Stimulated activated naive CD4-positive, alpha-beta T cell treated with Interleukin-2 at 50 U/mL for 16 hours (primary cell): Measurements from ENCODE around the gene SNAI1.

ENCODE experiments used
- DNase-seq: peaks from one replicate; lab custom pipeline; 2025; lab: John Stamatoyannopoulos, UW

The SNAI1 gene

GRCh38 chr20:50037575-50037974 lies 54.8 kb downstream of the SNAI1 start:
- no peak for DNase-seq

GRCh38 chr20:50038169-50038568 lies 55.4 kb downstream of the SNAI1 start:
- no peak for DNase-seq
